B cell (primary cell): ENCODE results near the gene JKAMP.

Experiments used
- CTCF ChIP-seq: fragments of 200-600 bp; IDR thresholded peaks from one replicate; pipeline ENCODE4 v1.8.0; 2022; ENCODE audit warnings: antibody characterized with exemption, mild to moderate bottlenecking
- EZH2 ChIP-seq: IDR thresholded peaks from 2 replicates; pipeline ENCODE4 v1.6.1; 2012; ENCODE audit warnings: borderline replicate concordance, low read depth, mild to moderate bottlenecking, moderate library complexity, low read length; ENCODE audit not compliant: insufficient read depth, poor library complexity, severe bottlenecking

DNA sequence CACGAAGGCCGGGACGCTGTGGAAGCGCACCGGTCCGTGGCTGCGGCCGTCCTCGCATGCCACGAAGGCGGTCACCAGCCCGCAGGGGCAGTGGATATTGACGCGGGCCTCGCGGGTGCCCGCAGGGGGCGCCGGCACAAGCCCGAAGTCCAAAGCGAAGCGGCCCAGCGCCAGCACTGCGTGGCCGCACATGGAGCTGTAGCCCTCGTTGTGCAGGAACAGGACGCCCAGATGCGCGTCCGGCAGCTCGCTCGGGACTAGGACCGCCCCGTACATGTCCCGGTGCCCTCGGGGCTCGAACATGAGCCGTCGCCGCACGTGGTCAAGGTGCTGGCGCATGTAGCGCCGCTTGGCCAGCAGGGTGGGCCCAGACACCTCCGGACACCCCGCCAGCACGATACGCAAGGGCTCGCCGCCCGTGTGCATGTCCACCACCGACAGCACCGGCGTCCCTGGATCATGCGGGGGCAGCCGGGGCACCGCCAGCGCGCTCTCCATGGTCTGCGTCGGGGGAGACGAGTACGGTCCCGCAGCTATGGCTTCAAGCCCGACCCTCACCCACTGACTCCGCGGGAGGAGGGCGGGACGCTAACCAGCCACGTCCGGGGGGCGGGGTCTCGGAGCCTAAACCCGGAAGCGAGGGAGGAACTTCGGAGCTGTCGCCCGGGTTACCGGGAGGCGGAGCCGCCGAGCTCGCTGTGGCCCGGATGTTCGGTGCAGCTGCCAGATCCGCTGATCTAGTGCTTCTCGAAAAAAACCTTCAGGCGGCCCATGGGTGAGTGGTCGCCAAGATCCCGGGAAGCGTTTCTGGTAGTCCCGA is at the start of gene JKAMP, which contains the start of gene L3HYPDH:
- TF ChIP-seq CTCF (peak; percentile 70), EZH2 (no peak)
